ENCODE results near the gene RAB3D.
"Not testable (repeated sequence)": the region's sequence is repeated elsewhere in the genome, so short reads cannot be mapped to it uniquely, and the experiment has no call there.

Gene RAB3D

DNA sequence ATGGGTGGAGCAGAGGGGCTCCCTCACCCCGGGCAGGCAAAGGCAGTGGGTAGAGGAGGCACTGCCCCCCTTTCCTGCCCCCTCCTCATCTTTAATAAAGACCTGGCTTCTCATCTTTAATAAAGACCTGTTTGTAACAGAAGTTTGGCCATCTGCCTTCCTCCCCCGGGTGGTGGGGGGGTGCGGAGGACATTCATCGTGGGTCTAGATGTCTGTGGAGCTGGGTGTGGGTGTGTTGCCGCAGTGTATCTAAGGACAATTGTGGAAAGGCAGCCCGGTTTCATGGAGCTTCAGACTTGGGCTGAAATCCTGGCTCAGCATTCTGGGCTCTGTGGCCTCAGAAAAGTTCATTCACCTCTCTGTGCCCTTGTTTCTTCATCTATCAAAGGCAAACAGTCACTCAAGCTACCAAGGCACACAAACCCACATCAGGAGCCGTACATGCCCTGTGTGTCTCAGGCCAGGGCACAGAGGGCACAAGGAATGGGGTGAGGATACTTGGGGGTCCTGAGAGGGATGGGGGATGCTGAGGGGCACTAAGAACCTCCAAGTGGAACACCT, 26.2 kb upstream of the RAB3D start:
- DNase-seq: no peak

DNA sequence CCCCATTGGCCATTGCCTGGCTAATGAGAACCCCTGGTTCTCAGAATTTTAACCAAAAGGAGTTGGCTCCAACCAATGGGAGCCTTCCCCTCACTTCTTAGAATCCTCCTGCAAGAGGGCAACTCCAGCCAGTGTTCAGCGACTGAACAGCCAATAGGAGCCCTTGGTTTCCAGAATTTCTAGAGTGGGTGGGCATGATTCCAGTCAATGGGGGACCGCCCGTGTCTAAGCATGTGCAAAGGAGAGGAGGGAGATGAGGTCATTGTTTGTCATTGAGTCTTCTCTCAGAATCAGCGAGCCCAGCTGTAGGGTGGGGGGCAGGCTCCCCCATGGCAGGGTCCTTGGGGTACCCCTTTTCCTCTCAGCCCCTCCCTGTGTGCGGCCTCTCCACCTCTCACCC, 25.5 kb upstream of the RAB3D start:
- no peak for DNase-seq

DNA sequence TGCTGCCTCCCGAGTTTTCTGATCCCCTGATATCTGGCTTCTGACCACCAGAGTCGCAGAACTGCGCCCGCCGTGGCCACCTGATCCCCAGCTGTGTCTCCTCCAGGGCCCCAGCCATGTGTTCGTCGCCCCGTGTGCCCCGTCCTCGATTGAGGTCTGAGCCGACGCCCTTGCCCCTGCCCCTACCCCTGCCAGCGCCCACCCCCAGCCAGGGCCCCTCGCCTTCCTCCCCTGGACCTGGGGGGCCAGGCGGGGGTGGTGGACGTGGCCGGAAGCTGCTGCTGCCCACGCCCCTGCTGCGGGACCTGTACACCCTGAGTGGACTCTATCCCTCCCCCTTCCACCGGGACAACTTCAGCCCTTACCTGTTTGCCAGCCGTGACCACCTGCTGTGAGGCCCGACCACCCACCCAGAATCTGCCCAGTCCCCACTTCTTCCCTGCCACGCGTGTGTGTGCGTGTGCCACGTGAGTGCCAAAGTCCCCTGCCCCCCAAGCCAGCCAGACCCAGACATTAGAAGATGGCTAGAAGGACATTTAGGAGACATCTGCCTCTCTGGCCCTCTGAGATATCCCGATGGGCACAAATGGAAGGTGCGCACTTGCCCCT, 24.9 kb upstream of the RAB3D start:
- DNase-seq: no peak

DNA sequence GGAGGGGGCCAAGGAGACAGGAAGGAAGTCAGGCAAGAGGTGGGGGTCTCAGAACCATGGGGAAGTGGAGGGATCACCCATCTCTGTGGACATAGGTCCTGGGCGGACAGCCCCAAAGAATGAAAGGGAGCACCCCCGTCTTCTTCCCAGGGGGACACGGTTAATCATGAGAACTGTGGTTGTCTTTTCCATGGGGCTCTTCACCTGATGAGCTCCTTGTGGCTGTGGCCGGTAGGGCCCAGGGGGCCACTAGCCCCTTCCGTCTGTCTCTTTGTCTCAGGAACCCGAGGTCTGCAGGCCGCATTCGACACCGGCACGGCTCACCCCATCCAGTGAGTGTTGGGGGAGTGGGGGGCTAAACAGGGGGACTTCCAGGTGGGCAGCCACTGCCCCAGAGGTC, 24.4 kb upstream of the RAB3D start:
- DNase-seq: no peak

DNA sequence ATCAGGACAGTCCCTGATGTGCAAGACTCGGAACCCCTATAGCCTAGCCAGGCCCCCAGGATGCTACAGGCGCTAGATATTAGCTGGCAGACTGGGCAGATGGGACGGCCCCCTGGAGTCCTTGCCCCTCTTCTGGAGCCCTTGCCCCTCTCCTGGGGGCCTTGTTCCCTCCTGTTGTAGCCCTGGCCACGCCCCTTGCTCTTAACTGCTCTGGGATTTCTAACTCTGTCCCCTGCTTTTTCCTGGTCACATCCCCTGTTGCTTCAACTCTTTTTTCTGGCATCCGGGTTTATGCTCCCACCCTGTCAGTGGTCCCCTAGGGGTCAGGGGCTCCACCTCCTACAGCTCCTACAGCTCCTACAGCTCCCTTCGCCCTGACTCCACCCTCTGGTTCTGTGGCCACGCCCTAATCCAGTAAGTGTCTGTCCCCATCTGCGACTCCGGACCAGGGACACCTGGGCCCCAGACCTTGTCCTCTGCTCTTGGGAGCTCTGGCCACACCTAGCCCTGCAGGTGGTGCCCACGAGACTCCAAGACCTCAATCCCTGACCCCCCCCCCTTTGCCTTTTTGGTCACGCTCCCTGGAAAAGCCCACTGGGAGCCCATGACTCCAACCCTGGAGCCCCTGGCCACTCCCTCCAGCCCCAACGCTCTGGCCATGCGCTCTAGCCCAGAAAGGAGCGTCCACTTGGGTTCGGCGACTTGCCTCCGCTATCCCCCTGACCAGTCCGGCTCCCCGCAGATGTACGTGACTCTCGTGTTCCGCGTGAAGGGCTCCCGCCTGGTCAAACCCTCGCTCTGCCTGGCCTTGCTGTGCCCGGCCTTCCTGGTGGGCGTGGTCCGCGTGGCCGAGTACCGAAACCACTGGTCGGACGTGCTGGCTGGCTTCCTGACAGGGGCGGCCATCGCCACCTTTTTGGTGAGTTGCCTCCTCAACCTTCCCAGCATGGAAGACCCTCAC, 22.6 kb upstream of the RAB3D start:
- no peak for DNase-seq

DNA sequence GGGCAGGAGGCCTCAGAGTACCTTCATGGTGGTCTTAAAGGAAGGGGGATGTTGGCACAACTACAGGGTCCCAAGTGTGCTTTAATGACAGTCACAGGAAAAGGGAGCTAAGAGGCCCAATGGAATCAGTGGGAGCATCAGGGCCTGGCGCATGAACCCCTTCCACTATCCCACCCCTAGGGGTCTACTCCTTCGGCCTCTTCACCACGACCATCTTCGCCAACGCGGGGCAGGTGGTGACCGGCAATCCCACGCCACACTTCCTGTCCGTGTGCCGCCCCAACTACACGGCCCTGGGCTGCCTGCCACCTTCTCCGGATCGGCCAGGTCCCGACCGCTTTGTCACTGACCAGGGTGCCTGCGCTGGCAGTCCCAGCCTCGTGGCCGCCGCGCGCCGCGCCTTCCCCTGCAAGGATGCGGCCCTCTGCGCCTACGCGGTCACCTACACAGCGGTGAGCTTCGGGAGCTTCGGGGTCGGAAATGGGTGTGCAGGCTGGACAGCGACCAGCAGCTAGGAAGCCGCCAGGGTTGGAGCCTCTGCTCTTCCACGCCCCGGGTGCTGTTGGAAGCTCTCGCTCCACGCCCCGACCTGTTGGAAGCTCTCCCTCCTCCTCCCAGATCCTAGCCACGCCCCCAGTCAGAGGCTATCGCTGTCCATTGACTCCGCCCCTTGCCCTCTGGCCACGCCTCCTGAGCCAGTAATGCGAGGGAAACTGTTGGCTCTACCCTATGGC, 21.7 kb upstream of the RAB3D start:
- no peak for DNase-seq

DNA sequence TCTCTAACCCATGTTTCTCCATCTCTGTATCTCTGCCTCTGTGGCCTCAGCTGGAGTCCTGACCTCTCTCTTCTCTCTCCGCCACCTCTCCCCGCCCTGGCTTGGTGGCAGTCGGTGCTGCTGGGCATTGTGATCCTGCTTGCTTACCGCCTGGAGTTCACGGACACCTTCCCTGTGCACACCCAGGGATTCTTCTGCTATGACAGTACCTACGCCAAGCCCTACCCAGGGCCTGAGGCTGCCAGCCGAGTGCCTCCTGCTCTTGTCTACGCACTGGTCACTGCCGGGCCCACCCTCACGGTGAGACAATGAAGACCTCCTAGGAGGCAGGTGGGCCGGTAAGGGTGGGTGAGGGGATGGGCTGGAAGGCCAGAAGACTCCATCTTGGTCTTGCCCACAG, 20.0 kb upstream of the RAB3D start:
- DNase-seq: no peak

DNA sequence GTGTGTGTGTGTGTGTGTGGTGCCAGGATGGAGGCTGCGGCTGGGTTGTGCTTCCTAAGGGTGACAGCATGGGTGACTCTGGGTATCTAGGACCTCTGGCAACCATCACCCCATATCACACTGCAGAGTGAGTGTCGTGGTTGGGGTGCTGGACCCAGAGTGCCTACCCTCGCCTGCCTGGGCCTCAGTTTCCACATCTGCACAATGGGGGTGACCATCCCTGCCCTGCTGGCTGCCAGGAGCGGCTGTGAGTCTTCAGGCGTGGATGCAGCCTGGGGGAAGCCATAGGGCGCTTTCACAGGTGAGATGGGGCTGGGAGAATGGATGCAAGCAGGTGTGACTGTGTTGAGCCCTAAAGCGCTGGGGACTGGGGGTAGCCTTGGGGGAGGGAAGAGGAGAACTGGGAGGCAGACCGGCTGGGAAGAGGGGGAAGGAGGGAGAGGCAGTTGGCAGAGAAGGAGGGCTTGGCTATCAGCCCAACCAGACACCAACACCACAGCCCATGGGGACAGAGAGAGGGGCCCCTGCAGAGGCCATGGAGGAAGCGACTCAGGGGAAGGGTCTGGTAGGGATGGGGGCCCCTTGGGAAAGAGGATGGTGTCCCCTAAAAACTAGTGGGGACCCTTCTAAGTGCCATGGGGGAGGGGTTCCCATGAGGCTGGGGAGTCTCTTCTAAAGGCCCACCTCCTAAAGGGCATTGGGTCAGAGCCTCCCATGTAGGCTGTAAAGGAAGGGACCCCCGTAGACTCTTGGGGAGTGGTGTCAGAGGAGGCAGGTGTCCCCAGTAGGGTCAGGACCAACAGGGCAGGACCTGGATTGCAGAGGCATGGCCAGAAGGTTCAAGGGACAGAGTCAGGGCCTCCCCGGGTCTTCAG, 17.5 kb upstream of the RAB3D start:
- no peak for DNase-seq

DNA sequence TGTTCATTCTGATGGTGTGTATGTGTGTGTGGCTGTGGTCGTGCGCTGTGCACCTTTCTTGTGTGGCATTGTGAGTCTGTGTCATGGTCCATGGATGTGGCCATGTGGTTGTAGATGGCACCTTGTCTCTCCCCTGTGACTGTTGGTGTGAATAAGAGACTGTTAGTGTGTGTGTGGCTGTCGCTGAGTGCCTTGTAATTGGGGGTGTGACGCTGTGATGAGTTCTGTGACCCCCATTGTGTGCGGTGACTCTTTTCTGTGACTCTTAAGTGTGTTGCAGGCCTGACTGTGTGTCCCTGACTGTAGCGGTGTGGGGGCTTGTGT, 16.6 kb upstream of the RAB3D start:
- DNase-seq: no peak

DNA sequence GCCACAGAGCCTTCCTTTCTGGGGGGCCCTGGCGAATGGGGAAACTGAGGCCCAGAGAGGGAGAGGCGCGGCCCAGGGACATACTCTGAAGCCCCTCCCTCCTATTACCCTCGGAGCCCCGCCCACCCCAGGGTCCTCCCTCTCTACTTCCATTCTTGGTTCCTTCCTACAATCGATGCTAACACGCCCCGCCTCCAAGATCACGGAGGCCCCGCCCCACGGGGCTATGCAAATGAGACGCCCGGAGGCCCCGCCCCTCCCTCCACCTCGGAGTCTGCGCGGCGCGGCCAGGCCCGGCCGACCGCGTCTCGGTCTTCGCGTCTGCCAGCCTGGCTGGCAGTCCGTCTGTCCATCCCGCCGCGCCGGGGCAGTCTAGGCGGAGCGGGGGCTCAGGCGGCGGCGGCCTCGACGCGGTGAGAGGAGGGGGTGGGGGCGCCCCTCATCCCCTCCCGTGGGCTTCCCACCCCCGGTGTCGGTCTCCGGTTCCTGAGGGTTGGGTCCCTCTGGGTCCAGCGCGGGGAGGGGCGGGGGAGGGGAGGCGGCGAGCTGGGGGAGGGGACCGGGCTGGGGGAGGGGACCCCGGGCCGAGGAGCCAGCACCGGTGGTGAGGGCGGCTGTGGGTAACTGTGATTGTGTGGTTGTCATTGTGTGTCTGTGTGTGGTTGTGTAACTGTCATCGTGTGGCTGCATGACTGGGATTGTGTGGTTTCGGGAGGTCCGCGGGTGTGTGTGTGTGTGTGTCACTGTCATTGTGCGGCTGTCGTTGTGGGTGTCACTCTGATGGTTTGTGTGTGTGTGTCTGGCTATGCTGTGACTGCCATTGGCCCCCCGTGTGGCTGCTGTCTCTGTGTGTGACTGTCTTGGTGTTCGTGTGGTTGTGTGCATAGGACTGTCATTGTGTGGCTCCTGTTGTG, 16.0 kb upstream of the RAB3D start, which contains the start of gene PLPPR2:
Gene PLPPR2 (plus strand): TSS at position 273 of the 914 bp plus-strand sequence. CDS start 2,242 bp downstream, outside the sequence.
- peak; percentile 53 to 71 for DNase-seq

DNA sequence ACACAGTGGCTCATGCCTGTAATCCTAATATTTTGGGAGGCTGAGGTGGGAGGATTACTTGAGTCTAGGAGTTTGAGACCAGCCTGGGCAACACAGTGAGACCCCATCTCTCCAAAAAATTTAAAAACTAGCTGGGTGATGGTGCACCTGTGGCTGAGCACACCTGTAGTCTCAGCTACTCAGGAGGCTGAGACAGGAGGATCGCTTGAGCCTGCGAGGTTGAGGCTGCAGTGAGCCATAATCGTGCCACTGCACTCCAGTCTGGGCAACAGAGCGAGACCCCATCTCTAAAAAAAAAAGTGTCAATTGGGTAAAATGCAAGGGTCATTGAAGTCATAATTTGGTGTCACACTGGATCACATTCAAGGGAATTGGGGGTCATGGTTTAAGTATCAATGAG, 14.6 kb upstream of the RAB3D start:
- not testable (repeated sequence) for DNase-seq

DNA sequence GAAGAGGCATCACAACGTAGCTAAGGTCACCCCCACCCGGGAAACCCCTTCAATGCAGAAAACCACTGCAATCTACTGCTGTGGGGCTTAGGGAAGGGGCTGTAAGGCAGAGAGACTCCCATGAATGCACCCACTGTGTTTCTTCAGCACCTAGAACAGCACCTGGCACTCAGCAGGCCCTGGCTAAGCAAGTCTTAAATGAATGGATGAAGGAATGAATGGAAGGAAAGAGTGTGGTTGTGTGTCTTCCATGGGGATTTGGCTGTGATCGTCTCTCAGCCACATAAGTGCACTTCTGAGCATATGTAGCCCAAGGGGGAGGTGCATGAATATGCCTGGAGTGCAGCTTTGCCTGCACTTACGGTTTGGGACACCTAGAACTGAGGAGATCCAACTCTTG, 9.7 kb upstream of the RAB3D start:
- no peak for DNase-seq

DNA sequence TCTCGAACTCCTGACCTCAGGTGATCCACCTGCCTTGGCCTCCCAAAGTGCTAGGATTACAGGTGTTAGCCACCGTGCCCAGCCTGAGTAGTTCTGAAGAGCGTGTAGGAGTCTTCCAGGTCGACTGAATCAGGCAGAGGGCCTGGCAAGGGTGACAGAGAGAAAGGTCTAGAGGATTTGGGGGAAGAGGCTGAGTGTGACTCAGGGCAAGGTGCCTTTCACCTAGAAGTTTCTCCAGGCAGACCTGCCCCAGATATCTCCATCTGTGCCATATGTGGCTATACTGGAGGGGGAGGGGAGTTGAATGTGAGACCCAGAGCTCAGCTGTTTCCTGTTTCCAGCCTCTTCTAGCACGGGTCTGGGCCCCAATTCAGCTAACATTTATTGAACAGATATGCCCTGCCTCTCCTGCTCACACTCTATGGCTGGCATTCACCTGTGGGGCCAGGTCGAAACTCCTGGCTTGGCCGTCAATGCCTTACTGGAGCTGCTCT, 8.1 kb upstream of the RAB3D start:
- DNase-seq: no peak

DNA sequence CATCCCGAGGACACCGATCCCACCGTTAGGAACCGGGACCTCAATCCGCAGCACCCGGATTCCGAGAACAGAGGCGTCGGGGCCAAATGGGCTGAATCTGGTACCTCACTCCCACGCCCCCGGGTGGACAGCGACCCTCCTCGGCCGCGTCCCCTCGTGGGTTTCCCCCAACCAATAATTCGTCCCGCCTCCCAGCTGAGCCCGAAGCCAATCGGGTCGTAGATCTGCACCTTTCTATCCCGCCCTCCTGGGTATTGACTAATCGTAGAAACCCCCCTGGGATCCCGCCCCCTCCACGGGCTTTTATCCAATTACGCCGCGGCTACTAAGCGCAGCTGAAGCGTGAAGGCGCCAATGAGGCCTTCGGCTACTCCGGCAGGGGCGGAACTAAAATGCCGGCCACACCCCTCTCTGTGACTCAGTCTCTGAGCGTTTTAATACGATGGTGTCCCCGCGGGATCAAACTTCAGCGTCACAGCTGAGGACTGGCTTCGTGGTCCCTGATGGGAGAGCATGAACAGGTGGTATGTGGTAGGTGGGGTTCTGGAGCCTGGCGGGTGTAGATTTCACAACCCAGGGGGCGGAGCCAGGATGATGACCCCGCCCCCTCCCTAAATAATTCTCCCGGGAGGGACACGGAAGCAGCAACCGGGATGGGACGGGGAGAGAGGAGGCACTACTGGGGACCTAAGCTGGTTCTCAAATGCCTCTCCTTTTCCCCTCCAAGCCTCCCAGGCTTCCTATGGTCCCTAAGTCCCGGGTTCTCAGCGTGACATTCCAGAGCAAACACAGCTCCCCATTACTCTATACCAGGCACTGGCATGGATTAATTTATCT, 6.9 kb upstream of the RAB3D start, which contains the start of the genes CCDC159 and TMEM205:
Gene CCDC159 (plus strand): TSS at position 416 of the 837 bp plus-strand sequence. CDS start 88 bp downstream, at position 504.
Gene TMEM205 (minus strand): TSS at position 165 of the 837 bp plus-strand sequence. CDS start 649 bp downstream, outside the sequence.
- DNase-seq: peak; percentile 95 to 96

DNA sequence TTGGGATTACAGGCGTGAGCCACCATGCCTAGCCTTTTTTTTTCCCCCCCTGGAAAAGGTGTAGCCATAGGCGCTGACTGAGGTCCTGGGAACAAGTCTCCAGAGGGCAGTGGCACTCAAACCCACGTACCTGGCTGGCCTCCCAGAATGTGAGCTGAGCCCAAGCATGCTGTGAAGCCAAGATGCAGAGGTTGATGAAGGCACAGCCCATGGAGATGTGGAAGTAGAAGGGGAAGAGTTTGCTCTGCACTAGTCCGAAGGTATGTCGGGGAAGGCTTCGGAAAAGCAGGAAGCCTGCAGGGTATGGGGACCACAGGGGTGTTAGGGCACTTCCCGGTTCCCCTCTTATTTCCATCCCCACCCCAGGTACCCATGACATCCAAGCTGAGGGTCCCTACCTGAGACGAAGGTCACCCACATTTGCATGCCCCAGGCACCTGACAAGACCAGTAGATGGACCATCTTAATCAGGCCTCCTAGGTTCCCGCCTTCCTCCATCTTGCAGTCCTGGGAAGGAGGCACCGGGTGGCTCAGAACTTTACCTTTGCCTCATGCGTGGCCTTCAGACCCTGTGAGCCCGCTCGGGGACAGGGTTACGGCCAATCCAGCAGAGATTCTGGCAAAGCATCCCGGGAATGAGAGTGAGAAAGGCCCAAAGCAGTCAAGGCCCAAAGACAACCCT, 5.8 kb upstream of the RAB3D start:
- no peak for DNase-seq

DNA sequence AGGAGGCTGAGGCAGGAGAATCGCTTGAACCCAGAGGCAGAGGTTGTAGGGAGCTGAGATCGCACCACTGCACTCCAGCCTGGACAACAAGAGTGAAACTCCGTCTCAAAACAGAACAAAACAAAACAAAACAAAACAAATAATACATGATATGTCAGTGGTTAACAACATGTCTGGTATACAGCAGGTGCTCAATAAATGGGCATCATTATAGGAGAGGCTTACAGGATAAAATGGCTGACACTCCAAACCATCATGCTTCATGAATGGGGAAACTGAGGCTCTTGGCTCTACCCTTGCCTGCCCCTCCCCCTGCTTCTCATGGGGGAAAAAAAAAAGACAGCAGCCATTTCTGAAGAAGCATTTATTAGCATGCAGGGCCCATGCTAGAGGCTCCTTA, 3.0 kb upstream of the RAB3D start:
- DNase-seq: no peak

DNA sequence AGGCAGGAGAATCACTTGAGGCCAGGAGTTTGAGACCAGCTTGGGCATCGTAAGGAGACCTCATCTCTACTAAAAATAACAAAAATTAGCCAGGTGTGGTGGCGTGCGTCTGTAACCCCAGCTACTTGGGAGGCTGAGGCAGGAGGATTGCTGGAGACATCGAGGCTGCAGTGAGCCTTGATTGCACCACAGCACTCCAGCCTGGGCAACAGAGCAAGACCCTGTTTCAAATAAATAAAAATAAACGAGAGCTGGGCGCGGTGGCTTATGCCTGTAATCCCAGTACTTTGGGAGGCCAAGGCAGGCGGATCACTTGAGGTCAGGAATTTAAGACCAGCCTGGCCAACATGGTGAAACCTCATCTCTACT, 626 bp upstream of the RAB3D start:
- not testable (repeated sequence) for DNase-seq

DNA sequence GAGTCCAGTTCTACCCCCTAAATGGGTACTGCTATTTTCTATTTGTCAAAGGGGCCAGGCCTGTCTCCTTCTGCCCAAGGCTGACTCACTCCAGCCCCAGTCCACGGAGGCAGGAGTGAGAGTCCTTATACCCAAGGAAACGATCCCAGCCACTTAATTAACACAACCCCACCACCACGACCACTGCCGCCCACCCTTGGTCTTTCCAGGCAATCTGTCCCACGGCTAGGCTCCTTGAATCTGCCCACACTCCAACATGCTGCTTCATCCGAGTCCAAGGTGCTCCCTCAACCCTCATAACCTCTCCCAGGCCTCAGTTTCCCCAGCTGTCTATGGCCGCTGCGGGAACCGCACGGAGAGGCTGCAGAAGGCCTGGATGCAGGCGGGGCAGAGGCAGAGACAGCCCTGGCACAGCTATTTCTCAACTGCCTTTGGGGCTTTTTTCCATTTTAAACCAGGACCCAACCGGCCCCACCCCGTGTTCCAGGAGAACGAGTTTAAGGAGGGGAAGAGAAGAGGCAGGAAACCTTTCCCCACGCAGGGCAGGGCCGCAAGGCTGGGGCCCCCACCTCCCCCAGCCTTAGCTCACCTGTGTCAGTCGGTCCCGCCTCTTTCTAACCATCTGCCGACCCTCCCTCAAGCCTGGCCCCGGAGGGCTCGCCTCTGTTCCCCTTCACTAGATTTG, 746 bp downstream of the RAB3D start:
- DNase-seq: no peak

DNA sequence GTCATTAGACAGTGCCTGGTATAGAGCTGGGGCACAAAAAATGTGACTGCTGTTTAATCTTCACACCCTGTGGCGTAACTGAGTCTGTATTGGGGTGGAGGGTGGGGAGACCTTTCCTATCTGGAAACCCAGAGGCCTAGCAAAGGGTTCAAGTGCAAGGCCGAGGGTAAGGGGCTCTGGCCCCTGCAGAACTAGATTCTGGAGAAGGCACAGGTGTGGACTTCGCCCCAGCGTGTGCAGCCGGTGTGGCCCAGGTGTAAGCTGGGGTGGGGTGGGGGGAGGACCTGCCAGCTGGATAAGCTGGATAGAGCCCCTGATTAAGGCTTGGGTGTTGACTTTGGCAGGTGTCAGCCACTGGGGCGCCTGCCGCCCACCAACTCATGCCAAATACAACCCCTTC, 1.3 kb downstream of the RAB3D start:
- DNase-seq: no peak

Data from AML-193 (cell line).